ENCODE measurements around the gene NSG2.

Gene NSG2

DNA sequence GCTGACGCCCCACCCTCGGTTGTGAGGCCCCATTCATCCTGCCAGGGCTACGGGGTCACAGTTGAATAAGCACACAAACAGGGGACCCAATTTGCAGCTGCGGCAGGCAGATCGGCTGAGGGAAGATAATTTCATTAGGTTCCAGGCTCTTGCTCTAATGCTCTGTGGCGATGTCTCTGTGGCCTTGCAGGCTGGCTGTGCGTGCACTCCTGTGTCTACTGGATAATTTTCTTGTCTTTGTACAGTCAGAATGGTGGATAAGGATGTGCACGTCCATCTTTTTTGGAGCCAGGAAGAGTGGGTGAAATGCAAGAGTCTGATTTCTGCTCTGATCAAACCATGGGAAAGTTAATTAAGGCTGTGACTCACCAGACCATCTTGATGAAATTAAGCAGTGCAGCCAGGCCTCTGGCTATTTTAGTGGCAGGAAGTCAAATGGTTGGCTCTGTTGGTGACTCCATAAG is 39.2 kb downstream of the NSG2 start:
- intact Hi-C loops (cut with DNase I; ENCODE audit: low total_unique reads) = no loop called here
- no peak for DNase-seq
- Histone ChIP-seq H3K36me3 (no peaks in the 10 kb centered on the region), H3K27me3 (peaks cover 0 to 17% of the 10 kb centered on the region in 2 donors), H3K9me3 (no peaks in the 10 kb centered on the region), H3K4me3 (no peak overlapping the region), H3K27ac (no peak overlapping the region), H3K4me1 (no peaks in the 10 kb centered on the region)
- TF ChIP-seq, protein P1, sequence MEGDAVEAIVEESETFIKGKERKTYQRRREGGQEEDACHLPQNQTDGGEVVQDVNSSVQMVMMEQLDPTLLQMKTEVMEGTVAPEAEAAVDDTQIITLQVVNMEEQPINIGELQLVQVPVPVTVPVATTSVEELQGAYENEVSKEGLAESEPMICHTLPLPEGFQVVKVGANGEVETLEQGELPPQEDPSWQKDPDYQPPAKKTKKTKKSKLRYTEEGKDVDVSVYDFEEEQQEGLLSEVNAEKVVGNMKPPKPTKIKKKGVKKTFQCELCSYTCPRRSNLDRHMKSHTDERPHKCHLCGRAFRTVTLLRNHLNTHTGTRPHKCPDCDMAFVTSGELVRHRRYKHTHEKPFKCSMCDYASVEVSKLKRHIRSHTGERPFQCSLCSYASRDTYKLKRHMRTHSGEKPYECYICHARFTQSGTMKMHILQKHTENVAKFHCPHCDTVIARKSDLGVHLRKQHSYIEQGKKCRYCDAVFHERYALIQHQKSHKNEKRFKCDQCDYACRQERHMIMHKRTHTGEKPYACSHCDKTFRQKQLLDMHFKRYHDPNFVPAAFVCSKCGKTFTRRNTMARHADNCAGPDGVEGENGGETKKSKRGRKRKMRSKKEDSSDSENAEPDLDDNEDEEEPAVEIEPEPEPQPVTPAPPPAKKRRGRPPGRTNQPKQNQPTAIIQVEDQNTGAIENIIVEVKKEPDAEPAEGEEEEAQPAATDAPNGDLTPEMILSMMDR (IDR thresholded peaks at IDR 0.05) = no peak

DNA sequence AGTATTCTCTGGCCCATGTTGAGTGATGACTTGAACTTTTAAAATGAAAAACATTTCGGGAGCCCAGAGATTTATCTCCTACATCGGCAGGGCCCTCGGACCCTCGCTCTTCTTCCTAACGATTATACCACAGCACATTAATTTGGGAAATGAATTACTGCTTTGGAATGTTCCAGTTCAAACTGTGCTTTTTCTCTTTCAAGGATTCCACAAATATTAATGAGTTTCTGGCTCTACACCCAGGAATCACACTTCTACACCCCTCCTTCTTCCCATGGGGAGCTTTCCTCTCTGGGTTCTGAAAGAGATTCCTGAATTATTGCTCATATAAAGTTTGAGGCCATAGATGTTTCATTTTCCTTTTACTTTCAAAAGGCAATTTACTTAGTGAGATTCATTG is 41.2 kb downstream of the NSG2 start:
- no peak overlapping the region for H3K27ac ChIP-seq
- TF ChIP-seq, protein P1 (IDR thresholded peaks at IDR 0.05) = no peak
- H3K36me3 ChIP-seq = no peaks in the 10 kb centered on the region
- peaks cover 0 to 25% of the 10 kb centered on the region in 2 donors for H3K27me3 ChIP-seq
- no peak for DNase-seq
- intact Hi-C loops (cut with DNase I; ENCODE audit: low total_unique reads) = no loop called here
- H3K4me3 ChIP-seq = no peak overlapping the region
- H3K9me3 ChIP-seq = no peaks in the 10 kb centered on the region
- no peaks in the 10 kb centered on the region for H3K4me1 ChIP-seq

DNA sequence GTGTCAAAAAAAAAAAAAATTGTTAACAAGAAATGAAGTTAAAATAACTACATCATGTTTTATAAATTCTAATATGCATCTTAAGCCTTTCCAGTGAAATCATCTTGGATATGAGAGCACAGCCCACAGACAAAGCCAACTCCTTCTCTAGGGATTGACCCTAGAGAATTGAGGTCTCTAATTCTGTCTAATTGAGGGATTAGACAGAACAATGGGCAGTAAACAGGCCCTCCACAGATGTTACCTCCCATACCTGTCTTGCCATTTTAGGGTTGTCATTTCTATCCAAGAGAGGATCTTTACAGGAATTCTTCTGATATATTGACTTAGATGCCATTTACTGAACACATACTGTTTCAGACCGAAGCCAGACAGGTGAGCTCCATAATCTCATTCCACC is 42.3 kb downstream of the NSG2 start:
- H3K4me3 ChIP-seq = no peak overlapping the region
- intact Hi-C loops (cut with DNase I; ENCODE audit: low total_unique reads) = no loop called here
- no peak overlapping the region for H3K27ac ChIP-seq
- H3K4me1 ChIP-seq = no peaks in the 10 kb centered on the region
- no peaks in the 10 kb centered on the region for H3K36me3 ChIP-seq
- TF ChIP-seq, protein P1 (IDR thresholded peaks at IDR 0.05) = no peak
- no peaks in the 10 kb centered on the region for H3K9me3 ChIP-seq
- DNase-seq = no peak
- H3K27me3 ChIP-seq = peaks cover 0 to 23% of the 10 kb centered on the region in 2 donors

DNA sequence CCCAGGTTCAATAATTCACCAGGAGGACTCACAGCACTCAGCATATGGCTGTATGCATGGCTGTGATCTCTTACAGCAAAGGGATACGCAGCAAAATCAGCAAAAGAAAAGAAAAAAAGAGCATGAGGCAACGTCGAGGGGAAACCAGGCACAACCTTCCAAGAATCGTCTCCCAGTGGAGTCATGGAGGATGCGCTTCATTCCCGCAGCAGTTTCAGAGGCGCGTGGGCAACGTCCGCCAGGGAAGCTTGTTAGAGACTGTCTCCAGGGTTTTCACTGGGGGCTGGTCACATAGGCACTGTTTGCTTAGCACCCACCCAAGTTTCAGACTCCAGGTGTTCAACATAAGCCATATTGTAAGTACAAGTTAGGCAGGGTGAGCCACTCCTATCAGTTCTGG is 44.6 kb downstream of the NSG2 start:
- H3K4me1 ChIP-seq = no peaks in the 10 kb centered on the region
- DNase-seq = no peak
- no peaks in the 10 kb centered on the region for H3K9me3 ChIP-seq
- TF ChIP-seq, protein P1 (IDR thresholded peaks at IDR 0.05) = no peak
- H3K27me3 ChIP-seq = peaks cover 0 to 24% of the 10 kb centered on the region in 2 donors
- intact Hi-C loops (cut with DNase I; ENCODE audit: low total_unique reads) = no loop called here
- no peak overlapping the region for H3K4me3 ChIP-seq
- H3K27ac ChIP-seq = no peak overlapping the region
- no peaks in the 10 kb centered on the region for H3K36me3 ChIP-seq

DNA sequence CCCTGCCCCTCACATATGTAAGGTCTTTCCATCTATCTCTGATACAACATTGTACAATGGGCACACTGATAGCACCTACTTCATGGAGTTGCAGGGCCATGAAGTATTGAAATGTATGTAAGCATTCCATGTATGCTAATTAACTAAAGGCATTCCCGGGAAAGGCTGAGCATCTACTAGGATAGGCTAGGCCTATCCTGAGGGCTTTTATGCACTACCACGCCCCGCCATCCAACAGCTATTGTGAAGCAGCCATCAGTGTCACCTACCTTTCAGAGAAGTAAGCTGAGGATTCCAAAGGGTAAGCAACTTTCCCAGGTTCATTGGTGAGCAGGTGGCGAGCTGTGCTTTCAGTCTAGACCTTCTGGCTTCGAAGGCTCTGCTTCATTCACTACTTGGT is 47.6 kb downstream of the NSG2 start:
- intact Hi-C loops (cut with DNase I; ENCODE audit: low total_unique reads) = no loop called here
- peaks cover 0 to 25% of the 10 kb centered on the region in 2 donors for H3K27me3 ChIP-seq

More for the DNA sequence above, 47.6 kb downstream of the NSG2 start:
- no peak for DNase-seq
- Histone ChIP-seq H3K27ac (no peak overlapping the region), H3K36me3 (no peaks in the 10 kb centered on the region), H3K4me3 (no peak overlapping the region), H3K4me1 (no peaks in the 10 kb centered on the region), H3K9me3 (no peaks in the 10 kb centered on the region)
- TF ChIP-seq, protein P1 (IDR thresholded peaks at IDR 0.05) = no peak
